ENCODE results near the gene VPS9D1.

DNA sequence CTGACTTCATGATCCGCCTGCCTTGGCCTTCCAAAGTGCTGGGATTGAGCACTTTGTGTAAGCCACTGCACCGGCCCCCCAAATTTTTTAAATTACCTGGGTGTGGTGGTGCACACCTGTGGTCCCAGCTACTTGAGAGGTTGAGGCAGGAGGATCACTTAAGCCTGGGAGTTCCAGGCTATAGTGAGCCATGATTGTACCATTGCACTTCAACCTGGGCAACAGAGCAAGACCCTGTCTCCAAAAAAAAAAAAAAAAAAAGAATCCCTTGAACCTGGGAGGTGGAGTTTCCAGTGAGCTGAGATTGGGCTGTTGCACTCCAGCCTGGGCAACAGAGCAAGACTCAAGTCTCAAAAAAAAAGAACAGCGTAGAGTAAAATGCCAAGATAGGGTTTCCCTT, 15.9 kb upstream of the VPS9D1 start:
- TF ChIP-seq EP300 (conservative IDR thresholded peaks at IDR 0.05; ENCODE audit: poor library complexity, severe bottlenecking) (no peak), TAF1 (IDR thresholded peaks at IDR 0.05; ENCODE audit: low read depth) (no peak), POLR2AphosphoS5 (IDR thresholded peaks at IDR 0.05) (no peak), SMC3 (conservative IDR thresholded peaks at IDR 0.05; ENCODE audit: poor library complexity) (no peak), EZH2 (IDR thresholded peaks at IDR 0.05; ENCODE audit: borderline replicate concordance, insufficient read depth, low read length, poor library complexity, severe bottlenecking) (no peak), MXI1 (conservative IDR thresholded peaks at IDR 0.05; ENCODE audit: poor library complexity, severe bottlenecking) (no peak), RAD21 (conservative IDR thresholded peaks at IDR 0.05) (no peak)
- TF ChIP-seq, protein P1, sequence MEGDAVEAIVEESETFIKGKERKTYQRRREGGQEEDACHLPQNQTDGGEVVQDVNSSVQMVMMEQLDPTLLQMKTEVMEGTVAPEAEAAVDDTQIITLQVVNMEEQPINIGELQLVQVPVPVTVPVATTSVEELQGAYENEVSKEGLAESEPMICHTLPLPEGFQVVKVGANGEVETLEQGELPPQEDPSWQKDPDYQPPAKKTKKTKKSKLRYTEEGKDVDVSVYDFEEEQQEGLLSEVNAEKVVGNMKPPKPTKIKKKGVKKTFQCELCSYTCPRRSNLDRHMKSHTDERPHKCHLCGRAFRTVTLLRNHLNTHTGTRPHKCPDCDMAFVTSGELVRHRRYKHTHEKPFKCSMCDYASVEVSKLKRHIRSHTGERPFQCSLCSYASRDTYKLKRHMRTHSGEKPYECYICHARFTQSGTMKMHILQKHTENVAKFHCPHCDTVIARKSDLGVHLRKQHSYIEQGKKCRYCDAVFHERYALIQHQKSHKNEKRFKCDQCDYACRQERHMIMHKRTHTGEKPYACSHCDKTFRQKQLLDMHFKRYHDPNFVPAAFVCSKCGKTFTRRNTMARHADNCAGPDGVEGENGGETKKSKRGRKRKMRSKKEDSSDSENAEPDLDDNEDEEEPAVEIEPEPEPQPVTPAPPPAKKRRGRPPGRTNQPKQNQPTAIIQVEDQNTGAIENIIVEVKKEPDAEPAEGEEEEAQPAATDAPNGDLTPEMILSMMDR (IDR thresholded peaks at IDR 0.05; ENCODE audit: poor library complexity, severe bottlenecking): no peak
- TF ChIP-seq, protein P2, sequence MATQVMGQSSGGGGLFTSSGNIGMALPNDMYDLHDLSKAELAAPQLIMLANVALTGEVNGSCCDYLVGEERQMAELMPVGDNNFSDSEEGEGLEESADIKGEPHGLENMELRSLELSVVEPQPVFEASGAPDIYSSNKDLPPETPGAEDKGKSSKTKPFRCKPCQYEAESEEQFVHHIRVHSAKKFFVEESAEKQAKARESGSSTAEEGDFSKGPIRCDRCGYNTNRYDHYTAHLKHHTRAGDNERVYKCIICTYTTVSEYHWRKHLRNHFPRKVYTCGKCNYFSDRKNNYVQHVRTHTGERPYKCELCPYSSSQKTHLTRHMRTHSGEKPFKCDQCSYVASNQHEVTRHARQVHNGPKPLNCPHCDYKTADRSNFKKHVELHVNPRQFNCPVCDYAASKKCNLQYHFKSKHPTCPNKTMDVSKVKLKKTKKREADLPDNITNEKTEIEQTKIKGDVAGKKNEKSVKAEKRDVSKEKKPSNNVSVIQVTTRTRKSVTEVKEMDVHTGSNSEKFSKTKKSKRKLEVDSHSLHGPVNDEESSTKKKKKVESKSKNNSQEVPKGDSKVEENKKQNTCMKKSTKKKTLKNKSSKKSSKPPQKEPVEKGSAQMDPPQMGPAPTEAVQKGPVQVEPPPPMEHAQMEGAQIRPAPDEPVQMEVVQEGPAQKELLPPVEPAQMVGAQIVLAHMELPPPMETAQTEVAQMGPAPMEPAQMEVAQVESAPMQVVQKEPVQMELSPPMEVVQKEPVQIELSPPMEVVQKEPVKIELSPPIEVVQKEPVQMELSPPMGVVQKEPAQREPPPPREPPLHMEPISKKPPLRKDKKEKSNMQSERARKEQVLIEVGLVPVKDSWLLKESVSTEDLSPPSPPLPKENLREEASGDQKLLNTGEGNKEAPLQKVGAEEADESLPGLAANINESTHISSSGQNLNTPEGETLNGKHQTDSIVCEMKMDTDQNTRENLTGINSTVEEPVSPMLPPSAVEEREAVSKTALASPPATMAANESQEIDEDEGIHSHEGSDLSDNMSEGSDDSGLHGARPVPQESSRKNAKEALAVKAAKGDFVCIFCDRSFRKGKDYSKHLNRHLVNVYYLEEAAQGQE (IDR thresholded peaks at IDR 0.05; ENCODE audit: borderline replicate concordance): no peak

Data from neural cell (in vitro differentiated cells).